ENCODE data around the gene FMO2. TPM values are rescaled to one million over a fixed set of nuclear protein-coding genes. Genes with fewer than 3 reads are reported as not detected.

Gene FMO2
- total and polyA plus RNA-seq, 4 donors = 5.2 to 165 (median 61.5) TPM

GRCh38 chr1:171141688-171142415 is 43.2 kb upstream of the FMO2 start:
- WGBS, 2 donors = 23 to 28% methylated on average over 6 of the region's 6 CpGs
- Histone ChIP-seq H3K9me3 (ENCODE audit: control insufficient read depth in 4 of 4, insufficient read depth in 3 of 4, low read length in 3 of 4) (no peaks in the 10 kb centered on the region), H3K27ac (ENCODE audit: low read depth in 1 of 2, low read length in 1 of 2) (peak overlapping the region; percentile 67 to 94), H3K36me3 (ENCODE audit: control insufficient read depth in 4 of 4, insufficient read depth in 4 of 4, low read length in 4 of 4) (no peaks in the 10 kb centered on the region), H3K4me3 (no peak overlapping the region), H3K4me1 (ENCODE audit: control insufficient read depth in 5 of 5, insufficient read depth in 5 of 5, low read length in 5 of 5) (peaks cover 3 to 64% (median 41%) of the 10 kb centered on the region in 5 donors), H3K27me3 (ENCODE audit: control insufficient read depth in 3 of 3, insufficient read depth in 3 of 3, low read length in 2 of 3) (no peaks in the 10 kb centered on the region), H3K9ac (ENCODE audit: insufficient read depth in 1 of 2, low read length in 2 of 2) (no peak overlapping the region)
- DNase-seq (peak; percentile 89 to 99 (median 99)), ATAC-seq (ENCODE audit: insufficient read depth, low FRiP score) (peak; percentile 70)
- TF ChIP-seq, protein P1, sequence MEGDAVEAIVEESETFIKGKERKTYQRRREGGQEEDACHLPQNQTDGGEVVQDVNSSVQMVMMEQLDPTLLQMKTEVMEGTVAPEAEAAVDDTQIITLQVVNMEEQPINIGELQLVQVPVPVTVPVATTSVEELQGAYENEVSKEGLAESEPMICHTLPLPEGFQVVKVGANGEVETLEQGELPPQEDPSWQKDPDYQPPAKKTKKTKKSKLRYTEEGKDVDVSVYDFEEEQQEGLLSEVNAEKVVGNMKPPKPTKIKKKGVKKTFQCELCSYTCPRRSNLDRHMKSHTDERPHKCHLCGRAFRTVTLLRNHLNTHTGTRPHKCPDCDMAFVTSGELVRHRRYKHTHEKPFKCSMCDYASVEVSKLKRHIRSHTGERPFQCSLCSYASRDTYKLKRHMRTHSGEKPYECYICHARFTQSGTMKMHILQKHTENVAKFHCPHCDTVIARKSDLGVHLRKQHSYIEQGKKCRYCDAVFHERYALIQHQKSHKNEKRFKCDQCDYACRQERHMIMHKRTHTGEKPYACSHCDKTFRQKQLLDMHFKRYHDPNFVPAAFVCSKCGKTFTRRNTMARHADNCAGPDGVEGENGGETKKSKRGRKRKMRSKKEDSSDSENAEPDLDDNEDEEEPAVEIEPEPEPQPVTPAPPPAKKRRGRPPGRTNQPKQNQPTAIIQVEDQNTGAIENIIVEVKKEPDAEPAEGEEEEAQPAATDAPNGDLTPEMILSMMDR (IDR thresholded peaks at IDR 0.05; ENCODE audit: control extremely low read depth, extremely low read depth) = no peak

- Histone ChIP-seq H3K4me1 (ENCODE audit: control insufficient read depth in 5 of 5, insufficient read depth in 5 of 5, low read length in 5 of 5) (peaks cover 3 to 60% (median 39%) of the 10 kb centered on the region in 5 donors), H3K9me3 (ENCODE audit: control insufficient read depth in 4 of 4, insufficient read depth in 3 of 4, low read length in 3 of 4) (no peaks in the 10 kb centered on the region), H3K27me3 (ENCODE audit: control insufficient read depth in 3 of 3, insufficient read depth in 3 of 3, low read length in 2 of 3) (no peaks in the 10 kb centered on the region), H3K4me3 (no peak overlapping the region), H3K27ac (ENCODE audit: low read depth in 1 of 2, low read length in 1 of 2) (peak overlapping the region; percentile 75 to 94), H3K9ac (ENCODE audit: insufficient read depth in 1 of 2, low read length in 2 of 2) (peak overlapping the region in 1 of 2 donors; percentile 35), H3K36me3 (ENCODE audit: control insufficient read depth in 4 of 4, insufficient read depth in 4 of 4, low read length in 4 of 4) (no peaks in the 10 kb centered on the region)
- ATAC-seq (ENCODE audit: insufficient read depth, low FRiP score) (peak; percentile 23), DNase-seq (peak; percentile 72 to 96 (median 78))
- 43 to 70% methylated on average over 8 of the region's 8 CpGs for WGBS, 2 donors
- TF ChIP-seq, protein P1 (IDR thresholded peaks at IDR 0.05; ENCODE audit: control extremely low read depth, extremely low read depth) = no peak
These were observed 42.4 kb upstream of the FMO2 start for GRCh38 chr1:171142416-171143385.

GRCh38 chr1:171150156-171150555 is 34.9 kb upstream of the FMO2 start:
- 52 to 60% methylated on average over 1 of the region's 1 CpG for WGBS, 2 donors
- no peaks in the 10 kb centered on the region for H3K27me3 ChIP-seq (ENCODE audit: control insufficient read depth in 3 of 3, insufficient read depth in 3 of 3, low read length in 2 of 3)
- peaks cover 0 to 5% (median 3%) of the 10 kb centered on the region in 5 donors for H3K4me1 ChIP-seq (ENCODE audit: control insufficient read depth in 5 of 5, insufficient read depth in 5 of 5, low read length in 5 of 5)
- H3K27ac ChIP-seq (ENCODE audit: low read depth in 1 of 2, low read length in 1 of 2) = no peak overlapping the region
- H3K9me3 ChIP-seq (ENCODE audit: control insufficient read depth in 4 of 4, insufficient read depth in 3 of 4, low read length in 3 of 4) = no peaks in the 10 kb centered on the region
- DNase-seq = no peak
- no peaks in the 10 kb centered on the region for H3K36me3 ChIP-seq (ENCODE audit: control insufficient read depth in 4 of 4, insufficient read depth in 4 of 4, low read length in 4 of 4)
- ATAC-seq (ENCODE audit: insufficient read depth, low FRiP score) = no peak
- TF ChIP-seq, protein P1 (IDR thresholded peaks at IDR 0.05; ENCODE audit: control extremely low read depth, extremely low read depth) = no peak
- no peak overlapping the region for H3K4me3 ChIP-seq
- no peak overlapping the region for H3K9ac ChIP-seq (ENCODE audit: insufficient read depth in 1 of 2, low read length in 2 of 2)
